NOMO-1 treated with dmso at 0.1 percent for 144 hours (cell line): ENCODE data around the gene ELOF1.
"Not testable (repeated sequence)": the region's sequence is repeated elsewhere in the genome, so short reads cannot be mapped to it uniquely, and the experiment has no call there.

ENCODE experiments used
- DNase-seq: peaks from one replicate; lab custom pipeline; 2025; ENCODE audit not compliant: unreplicated experiment; lab: John Stamatoyannopoulos, UW

ELOF1 gene

GRCh38 chr19:11558881-11559828, at the start of gene ELOF1:
ELOF1 (minus strand) TSS chr19:11559230; CDS start chr19:11554347, 4,883 bp downstream.
- peak; percentile 95 for DNase-seq

DNA sequence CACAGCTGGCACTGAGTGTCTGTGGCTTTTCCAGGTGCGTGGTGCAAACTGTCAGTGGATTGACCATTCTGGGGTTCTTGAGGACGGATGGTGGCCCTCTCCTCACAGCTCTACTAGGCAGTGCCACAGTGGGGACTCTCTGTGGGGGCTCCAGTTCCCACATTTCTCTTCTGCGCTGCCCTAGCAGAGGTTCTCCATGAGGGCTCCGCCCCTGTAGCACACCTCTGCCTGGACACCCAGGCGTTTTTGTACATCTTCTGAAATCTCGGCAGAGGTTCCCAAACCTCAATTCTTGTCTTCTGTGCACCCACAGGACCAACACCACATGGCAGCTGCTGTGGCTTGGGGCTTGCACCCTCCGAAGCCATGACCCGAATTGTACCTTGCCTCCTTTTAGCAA, 47.5 kb upstream of the ELOF1 start:
- no peak for DNase-seq

- DNase-seq = not testable (repeated sequence)
Measured at GRCh38 chr19:11599704-11600103, 40.7 kb upstream of the ELOF1 start.

DNA sequence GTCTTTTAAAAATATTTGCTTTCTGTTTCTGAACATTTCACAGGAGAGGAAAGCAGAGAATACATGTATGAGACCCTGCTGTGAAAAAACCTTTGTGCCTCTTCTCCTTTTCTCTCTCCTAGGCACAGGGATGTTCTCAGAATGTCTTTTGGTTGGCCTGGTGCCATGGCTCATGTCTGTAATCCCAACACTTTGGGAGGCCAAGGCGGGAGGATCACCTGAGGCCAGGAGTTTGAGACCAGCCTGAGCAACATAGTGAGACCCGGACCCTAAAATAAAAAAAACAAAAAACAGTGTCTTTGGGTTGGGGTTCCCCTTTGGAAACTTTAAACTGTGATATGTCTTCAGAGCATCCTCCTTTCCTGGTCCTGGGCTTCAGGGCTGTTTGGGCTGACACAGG, 39.7 kb upstream of the ELOF1 start:
- no peak for DNase-seq

DNA sequence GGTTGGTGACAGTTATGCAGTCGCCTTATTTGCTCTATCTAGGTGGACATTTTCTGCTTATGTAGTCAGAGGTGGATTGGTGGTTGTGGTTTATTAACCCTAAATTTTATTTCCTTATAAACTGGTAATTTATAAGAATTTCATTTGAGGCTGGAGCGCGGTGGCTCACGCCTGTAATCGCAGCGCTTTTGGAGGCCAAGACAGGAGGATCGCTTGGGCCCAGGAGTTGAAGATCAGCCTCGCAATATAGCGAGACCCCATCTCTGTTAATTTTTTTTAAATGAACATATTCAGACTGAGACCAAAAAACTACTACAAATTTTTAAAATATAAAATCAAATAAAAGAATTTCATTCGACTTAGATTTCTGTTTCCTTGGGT, 39.1 kb upstream of the ELOF1 start:
- no peak for DNase-seq

GRCh38 chr19:11597202-11598102, 38.4 kb upstream of the ELOF1 start, which contains the start of gene ZNF627:
ZNF627 (plus strand) TSS chr19:11597483; CDS start chr19:11597628, 145 bp downstream.
- peak; percentile 98 for DNase-seq

DNA sequence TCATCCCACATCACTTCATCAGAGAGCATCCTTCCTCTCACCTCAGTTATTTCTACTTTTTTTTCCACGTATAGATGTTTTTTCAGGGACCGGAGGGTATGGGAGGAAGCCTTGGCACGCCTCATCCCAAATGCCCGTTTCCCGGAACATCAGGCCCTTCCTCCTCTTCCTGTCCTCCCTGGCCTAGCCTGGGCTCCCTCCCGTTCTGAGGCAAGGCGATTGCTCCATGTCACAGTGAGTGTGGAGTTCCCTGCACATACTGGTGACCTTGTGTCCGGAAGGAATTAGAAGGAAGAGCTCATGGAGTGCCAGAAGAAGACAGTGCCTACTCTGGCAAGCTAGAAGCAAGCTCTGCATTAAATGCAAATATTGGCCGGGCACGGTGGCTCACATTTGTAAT, 37.1 kb upstream of the ELOF1 start:
- no peak for DNase-seq

- DNase-seq = no peak
Measured at GRCh38 chr19:11594084-11594483, 35.1 kb upstream of the ELOF1 start.

GRCh38 chr19:11587975-11588631, 29.1 kb upstream of the ELOF1 start:
- DNase-seq = no peak

- peak; percentile 70 for DNase-seq
Measured at GRCh38 chr19:11587302-11587974, 28.4 kb upstream of the ELOF1 start.

DNA sequence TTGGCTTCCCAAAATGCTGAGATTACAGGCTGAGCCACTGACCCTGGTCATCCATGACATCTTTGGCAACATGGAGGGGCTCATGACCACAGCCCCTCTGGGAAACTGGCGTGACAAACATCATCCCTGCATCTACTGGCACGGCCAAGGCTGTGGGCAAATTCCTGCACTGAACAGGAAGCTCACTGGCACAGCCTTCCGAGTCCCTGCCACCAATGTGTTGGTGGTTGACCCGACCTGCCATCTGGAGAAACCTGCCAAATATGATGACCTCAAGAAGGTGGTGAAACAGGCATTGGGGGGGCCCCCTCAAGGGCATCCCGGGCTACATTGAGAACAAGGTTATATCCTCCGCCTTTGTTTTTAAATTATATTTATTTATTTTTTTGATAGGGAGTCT, 27.3 kb upstream of the ELOF1 start:
- DNase-seq = no peak

DNA sequence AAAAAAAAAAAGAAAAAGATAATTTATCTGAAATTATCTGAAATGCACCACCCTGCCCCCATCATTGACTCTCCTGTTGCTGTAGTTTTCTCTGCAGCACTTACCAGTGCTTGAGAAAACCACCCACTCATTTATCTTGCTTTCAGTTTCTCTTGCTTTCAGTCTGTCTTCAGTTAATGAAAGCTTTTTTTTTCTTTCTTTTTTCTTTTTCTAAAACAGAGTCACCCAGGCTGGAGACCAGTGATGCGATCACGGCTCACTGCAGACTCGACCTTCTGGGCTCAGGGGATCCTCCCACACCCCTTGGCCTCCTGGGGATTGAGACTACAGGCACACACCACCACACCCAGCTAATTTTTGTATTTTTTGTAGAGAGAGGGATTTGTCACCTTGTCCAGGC, 22.7 kb upstream of the ELOF1 start:
- DNase-seq = no peak

- no peak for DNase-seq
Measured at GRCh38 chr19:11580116-11580515, 21.1 kb upstream of the ELOF1 start.

DNA sequence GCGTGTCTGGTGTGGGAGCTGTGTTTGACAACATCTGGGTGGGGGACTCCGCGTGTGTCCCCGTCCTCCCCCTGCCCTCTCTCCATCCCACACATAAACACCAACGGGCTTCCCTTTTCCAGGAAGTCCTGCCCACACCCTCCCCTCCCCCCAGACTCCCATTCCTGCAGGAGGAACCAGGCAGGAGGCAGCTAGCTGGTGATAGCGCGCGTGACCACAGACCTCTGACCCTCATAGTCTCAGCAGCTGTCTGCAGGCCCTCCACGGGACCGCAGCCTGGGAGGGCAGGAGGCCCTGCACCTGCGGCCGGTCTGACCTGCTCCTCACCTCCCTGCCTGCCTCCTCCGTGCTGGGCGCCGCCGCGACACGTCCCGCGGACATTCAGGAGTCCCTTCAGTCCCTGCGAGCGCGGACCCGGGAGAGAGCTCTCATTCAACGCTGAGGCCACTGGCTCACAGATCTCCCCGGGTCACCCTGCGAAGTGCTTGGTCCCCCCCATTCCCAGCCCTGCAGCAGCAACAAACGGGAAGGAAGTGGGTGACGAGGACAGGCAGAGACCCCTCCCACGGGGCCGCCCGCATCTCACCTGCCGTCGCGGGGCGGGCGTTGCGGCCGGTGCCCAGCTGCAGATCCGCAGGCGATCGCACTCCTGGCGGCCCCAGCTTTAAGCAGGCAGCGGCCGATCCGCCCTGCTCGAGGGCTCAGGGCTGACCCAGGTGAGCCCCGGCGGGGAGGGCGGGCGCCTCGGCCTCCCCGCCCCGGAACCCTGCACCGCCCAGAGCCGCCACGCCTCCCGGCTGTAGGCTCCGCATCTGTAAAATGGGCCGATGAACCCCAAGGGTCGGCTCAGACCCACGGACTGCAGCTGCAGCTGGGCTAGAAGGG, 19.5 kb upstream of the ELOF1 start:
- no peak for DNase-seq

DNA sequence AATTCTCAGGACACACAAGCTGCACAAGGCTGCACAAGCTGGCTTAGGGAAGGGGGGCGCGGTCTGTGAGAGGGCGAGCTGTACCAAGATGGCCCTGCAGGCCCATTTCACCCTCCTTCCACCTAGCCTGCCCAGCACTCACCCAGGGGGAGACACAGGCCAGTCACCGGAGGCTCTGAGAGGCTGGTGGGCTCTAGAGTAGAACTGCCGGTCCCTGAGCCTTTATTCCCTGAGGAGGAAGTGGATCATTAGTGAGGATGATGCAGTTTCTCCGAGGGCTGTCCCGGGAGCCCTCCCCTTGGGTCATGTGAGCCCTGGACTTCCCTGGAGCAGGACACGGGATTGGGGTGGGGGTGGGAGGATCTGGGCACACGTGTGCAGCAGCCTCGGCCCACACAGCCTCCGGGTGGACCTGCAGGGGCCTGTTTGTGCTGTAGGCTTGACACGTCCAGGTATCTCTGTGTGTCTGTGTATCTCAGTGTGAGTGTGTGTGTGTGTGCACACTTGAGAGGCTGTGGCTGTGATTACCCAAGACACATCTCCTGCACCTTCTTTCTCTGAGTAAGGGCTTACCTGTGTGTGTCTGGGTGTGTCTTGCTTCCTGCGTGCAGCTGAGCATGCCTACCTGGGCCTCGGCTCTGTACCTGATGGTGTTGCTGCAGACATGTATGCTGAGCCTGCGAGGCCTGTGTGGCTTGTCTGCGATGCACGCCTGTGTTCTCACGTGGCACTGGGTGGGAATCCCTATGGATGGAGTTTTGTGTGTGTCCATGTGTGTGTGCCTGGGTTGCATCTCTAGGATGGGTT, 18.6 kb upstream of the ELOF1 start, which contains the start of gene ACP5:
TSS of gene ACP5 (minus strand) at position 195 of the 807 bp plus-strand sequence. CDS start 328 bp downstream, outside the sequence.
- DNase-seq = no peak

GRCh38 chr19:11576227-11576626, 17.2 kb upstream of the ELOF1 start:
- DNase-seq = no peak

DNA sequence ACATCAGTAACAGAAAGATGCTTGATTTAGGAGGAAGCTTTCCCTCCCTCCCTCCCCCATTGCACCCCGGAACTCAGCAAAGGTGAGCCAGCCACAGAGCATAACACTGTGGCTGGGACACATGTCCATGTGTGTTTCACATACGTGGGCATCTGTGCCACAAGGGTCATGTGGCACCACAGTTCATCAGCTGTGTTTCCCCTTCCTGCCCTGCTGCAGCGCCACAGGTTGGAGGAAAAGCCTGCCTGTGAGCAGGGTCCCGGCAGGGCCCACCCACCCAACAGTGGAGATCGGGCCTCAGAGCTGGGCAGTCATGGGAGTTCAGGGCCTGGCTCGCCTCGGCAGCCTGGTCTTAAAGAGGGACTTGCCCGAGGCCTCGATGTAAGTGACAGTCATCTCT, 15.7 kb upstream of the ELOF1 start:
- no peak for DNase-seq

DNA sequence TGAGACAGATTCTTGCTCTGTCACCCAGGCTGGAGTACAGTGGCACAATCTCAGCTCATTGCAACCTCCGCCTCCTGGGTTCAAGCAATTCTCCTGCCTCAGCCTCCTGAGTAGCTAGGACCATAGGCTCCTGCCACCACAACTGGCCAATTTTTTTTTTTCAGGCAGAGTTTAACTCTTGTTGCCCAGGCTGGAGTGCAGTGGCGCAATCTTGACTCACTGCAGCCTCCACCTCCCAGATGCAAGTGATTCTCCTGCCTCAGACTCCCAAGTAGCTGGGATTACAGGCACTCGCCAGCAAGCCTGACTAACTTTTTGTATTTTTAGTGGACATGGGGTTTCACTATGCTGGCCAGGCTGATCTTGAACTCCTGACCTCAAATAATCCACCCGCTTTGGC, 14.7 kb upstream of the ELOF1 start:
- not testable (repeated sequence) for DNase-seq

- not testable (repeated sequence) for DNase-seq
Measured at GRCh38 chr19:11573354-11573753, 14.3 kb upstream of the ELOF1 start.
